GM19467 (cell line): ENCODE measurements around the gene PRRC2B.
"Not testable (repeated sequence)": the region's sequence is repeated elsewhere in the genome, so short reads cannot be mapped to it uniquely, and the experiment has no call there.

Source experiments
- ATAC-seq: cut with Tn5 transposase; IDR thresholded peaks from one replicate; pipeline ENCODE4 v1.9.1; 2021; ENCODE audit warnings: mild to moderate bottlenecking, moderate library complexity; ENCODE audit not compliant: unreplicated experiment

PRRC2B gene

DNA sequence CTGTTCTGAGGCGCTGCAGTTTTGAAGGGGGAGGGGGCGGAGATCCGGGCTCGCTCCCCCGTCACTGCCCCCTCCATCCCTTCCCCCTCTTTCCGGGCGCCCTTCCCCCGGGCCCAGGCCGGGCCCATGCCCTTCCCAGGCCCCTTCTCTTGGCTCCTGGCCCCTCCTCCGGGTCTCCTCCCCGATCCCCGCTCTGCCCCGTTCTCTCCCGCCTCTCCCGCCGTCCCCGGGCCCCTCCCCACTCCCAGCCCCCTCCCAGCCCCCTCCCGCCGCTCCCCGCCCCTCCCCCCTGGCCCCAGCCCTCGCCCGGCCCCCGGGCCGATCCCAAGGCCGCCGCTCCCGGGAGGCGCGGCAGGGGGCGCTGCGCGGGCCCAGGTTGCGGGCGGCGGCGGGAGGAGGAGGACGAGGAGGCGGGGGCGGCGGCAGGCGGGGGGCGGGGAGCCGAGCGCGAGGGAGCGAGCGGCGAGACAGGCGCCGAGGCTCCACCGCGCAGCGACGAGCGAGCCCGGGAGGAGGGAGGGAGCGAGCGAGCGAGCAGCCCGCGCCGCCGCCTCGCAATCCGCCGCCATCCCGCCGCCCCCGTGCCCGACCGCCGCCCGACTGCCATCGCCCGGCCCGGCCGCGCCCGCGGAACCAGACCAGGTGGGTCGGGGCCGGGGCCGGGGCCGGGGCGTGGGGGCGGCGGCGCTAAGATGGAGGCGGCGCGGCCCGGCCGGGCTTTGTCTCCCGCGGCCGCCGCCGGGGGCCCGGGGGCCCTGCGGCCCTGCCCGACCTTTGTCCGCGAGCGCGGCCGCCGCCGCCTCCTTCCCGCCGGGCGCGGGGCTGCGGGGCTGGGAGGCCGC is at the start of gene PRRC2B:
TSS of gene PRRC2B (plus strand) at position 465 of the 842 bp plus-strand sequence. CDS start 36,059 bp downstream, outside the sequence.
- ATAC-seq = peak; percentile 43

DNA sequence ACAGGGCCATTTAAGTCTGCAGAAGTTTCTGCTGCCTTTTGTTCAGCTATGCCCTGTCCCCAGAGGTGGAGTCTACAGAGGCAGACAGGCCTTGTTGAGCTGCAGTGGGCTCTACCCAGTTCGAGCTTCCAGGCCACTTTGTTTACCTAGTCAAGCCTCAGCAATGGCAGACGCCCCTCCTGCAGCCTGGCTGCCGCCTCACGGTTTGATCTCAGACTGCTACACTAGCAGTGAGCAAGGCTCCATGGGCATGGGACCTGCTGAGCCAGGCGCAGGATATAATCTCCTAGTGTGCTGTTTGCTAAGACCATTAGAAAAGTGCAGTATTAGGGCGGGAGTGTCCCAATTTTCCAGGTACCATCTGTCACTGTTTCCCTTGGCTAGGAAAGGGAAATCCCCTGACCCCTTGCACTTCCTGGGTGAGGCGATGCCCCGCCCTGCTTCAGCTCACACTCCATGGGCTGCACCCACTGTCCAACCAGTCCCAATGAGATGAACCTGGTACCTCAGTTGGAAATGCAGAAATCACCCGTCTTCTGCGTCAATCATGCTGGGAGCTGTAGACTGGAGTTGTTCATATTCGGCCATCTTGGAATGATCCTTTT is 48.9 kb upstream of the PRRC2B start:
- ATAC-seq = not testable (repeated sequence)

DNA sequence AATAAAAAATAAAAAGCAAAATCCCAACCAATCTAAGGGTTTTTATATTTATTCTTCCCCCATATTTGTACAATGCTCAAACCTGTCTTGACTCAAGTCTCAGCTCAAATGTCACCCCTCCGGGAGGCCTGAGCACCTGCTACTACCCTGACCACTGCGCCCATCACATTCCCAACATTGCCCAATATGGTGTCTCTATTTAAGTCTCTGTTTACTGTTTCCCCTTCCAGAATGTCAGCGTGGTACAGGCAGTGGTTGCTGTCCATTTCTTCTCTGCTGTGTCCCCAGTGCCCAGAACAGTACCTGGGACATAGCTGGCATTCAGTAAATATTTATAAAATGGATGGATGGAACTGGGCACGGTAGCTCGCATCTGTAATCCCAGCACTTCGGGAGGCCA is 47.3 kb upstream of the PRRC2B start:
- no peak for ATAC-seq

DNA sequence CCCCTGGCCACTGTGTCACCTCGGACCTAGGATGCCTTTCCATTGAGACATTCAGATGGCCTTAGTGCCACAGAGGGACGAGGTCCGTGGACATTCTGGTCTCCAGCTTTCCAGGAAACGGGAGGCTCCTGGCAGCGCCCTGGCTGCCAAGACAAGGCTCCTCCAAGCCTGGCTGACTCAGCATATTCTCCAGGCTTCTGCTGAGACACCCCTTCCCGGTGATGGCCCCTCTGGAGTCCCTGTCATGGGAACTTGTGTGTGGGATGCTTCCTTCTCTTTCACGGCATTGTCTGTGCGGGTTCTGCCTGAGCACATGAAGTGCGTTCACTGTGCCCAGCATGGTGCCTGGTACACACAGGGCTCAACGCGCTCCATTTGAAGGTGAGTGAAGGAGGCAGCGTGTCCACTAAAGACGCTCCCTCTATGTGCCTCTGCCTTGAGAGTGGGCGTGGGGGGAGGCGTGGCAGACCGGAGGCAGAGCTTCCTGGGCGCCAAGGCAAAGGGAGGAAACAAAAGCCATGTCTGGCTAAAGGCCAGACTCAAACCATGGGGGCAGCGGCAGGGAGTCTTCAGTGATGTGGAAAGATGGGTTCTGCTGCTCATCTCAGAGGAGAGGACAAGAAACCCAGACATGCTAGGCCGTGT is 46.4 kb upstream of the PRRC2B start:
- no peak for ATAC-seq

DNA sequence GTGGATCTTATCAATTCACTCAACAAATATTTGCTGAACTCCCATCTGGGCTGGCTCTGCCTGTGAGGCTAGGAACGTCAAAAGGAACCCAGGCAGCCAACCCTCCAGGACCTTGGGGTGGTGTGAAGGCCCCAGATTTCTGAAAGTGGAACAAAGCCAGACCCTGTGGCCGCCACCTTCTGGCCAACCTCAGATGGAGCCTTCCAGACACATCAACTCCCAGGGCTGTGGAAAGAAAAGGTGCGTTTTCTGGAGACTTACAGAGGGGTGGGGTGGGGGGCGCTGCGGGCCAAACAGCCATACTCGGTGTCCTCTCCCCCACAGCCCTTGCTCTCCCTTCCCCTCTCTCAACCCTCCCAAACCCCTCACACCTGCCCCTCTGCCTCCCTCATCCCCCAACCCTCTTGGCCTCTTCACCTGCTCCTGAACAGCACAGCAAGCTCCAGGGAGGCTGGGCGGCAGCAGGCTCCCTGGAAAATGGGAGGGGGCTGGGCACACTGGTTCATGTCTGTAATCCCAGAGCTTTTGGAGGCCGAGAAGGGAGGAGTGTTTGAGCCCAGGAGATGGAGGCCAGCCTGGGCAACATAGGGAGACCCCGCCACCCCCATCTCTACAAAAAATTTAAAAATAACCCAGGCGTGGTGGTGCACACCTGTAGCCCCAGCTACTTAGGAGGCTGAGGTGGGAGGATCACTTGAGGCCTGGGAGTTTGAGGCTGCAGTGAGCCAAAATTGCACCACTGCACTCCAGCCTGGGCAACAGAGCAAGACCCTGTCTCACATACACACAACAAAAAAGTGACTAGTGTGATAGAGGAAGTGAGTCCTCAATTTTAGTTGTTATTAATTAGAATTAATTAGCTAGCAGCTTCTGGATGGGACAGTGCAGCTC is 45.0 kb upstream of the PRRC2B start:
- ATAC-seq = no peak

DNA sequence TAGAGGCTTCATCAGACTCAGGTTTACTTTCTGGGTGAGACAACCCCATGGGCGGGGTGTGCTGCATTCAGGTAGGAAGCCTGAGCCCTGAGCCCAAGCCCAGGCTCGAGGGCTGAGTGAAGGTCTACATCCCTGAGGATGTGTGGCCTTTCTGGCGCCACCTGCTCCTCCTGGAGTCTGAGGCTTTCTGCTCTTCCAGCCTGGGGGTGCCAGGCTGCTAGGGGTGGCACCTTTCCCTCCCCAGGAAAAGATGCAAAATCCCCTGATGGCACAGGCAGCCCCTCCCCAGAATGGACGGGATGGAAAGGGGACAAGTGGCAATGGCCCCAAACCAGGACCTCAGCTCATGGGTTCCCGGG is 44.4 kb upstream of the PRRC2B start:
- no peak for ATAC-seq

DNA sequence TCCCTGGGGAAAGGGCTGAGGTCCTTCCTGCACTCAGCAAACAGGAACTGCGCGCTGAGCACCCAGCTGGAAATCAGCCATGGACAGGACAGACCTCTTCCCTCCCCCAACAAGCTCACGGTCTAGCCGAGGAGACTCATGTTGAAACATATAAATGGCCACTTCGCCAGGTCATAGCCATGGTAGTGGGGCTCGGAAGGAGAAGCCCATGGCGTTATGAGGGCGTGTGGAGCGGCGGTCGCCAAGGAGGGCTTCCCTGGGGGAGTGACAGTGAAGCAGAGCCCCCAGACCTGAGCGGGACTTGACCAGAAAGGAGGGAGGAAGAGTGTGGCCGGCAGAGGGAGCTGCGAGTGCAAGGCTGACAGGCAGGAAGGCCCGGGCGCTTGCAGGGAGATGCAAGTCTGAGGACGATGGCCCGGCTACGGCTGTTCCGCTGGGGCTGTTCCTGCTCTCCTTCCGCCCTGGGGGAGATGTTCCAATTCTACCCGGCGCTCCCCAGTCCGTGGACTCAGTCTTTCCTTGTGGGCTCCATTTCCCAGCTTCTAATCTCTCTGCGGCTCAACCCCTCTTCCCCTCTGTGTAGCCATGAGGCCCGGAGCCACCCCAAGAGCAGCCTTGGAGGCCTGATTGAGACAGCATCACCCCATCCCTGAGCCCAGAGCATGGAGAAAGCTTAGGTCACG is 43.9 kb upstream of the PRRC2B start:
- ATAC-seq = no peak

- not testable (repeated sequence) for ATAC-seq
These were observed 37.4 kb upstream of the PRRC2B start for GRCh38 chr9:131356479-131356878.

GRCh38 chr9:131358556-131358955 is 35.3 kb upstream of the PRRC2B start:
- no peak for ATAC-seq

DNA sequence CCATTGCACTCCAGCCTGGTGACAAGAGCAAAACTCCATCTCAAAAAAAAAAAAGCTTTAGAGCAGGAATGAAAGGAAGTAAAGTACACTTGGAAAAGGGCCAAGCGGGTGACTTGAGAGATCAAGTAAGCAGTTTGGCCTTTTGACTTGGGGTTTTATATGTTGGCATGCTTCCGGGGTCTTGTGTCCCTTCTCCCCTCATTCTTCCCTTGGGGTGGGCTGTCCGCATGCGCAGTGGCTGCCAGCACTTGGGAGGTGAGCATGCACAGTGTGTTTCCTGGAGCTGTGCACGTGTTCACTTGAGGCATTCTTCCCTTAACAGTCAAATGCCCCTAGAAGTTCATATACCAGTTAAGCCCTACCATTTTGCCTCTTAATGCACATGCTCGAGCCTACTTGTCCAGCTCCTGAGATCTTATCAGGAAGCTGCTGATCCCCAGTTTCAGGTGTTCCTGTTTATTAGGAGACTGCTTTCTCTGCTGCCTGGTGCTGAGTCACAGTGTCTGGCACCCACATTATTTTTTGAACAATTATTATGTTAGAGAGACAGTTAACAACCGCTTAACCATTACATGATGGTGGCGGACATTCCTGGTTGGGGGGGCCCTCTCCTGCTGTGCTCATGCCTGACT is 32.6 kb upstream of the PRRC2B start:
- ATAC-seq = no peak

DNA sequence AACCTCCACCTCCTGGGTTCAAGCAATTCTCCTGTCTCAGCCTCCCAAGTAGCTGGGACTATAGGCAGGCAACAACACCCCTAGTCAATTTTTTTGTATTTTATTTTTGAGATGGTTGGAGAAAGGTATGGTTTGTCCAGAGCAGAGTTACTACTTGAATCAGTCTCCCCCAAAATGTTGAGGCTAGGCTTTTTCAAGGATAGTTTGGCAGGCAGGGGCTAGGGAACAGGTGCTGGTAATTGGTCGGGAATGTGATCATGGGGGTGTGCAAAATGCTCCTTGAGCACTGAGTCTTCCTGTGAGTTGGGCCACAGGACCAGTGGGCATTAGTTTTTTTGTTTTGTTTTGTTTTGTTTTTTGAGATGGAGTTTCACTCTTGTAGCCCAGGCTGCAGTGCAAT is 28.3 kb upstream of the PRRC2B start:
- no peak for ATAC-seq

- ATAC-seq = no peak
These were observed 27.0 kb upstream of the PRRC2B start for GRCh38 chr9:131366761-131367401.

DNA sequence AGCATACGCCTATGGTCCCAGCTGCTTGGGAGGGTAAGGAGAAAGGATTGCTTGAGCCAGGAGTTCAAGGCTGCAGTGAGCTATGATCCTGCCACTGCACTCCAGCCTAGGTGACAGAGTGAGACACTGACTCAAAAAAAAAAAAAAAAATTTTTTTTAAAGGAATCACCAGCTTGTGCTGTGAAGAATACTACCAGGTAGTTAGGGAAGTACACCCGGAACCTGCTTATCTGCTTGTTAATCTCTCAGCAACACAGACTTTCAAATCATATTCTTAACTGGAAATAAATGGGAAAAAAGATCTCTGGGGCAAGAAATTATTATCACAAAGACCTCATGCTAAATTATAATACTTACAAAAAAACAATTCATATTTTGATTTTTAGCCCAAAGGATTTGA is 26.4 kb upstream of the PRRC2B start:
- no peak for ATAC-seq

GRCh38 chr9:131370638-131371037 is 23.2 kb upstream of the PRRC2B start:
- no peak for ATAC-seq

GRCh38 chr9:131372599-131372973 is 21.3 kb upstream of the PRRC2B start:
- ATAC-seq = not testable (repeated sequence)

- not testable (repeated sequence) for ATAC-seq
These were observed 19.2 kb upstream of the PRRC2B start for GRCh38 chr9:131374638-131375037.

GRCh38 chr9:131379056-131379455 is 14.8 kb upstream of the PRRC2B start:
- ATAC-seq = no peak

DNA sequence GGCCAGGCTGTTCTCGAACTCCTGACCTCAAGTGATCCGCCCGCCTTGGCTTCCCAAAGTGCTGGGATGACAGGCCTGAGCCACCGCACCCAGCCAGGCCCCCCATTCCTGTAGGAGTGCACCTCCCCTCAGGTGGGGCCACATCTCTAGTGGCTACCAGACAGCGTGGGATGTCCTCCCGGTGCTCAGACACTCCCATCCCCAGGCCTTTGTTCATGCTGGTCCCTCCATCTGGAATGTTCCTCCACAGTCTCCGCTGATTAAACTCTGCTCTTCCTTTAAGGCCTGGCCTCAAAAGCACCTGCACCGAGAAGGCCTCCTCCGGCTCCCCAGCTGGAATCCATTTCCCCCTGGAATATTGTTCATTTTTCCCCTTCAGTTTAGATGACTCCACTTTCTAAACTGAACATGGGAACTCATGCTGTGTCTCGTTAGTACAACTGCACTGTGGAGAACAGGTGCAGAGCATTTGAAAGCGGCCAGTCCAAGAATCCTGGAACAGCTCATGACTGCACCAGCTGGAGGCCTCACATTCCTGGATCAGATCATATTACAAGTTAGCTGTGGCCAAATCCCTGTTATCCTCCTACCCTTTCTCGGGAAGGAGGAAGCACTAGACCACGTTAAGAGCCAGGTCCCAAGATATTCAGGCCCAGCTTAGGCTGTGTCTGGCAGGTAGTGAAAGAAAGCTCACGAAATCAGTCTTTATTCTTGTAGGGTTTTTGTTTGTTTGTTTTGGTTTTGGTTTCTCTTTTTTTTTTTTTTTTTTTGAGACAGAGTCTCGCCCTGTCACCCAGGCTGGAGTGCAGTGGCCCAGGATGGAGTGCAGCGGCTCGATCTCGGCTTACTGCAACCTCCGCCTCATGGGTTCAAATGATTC is 10.8 kb upstream of the PRRC2B start:
- no peak for ATAC-seq

DNA sequence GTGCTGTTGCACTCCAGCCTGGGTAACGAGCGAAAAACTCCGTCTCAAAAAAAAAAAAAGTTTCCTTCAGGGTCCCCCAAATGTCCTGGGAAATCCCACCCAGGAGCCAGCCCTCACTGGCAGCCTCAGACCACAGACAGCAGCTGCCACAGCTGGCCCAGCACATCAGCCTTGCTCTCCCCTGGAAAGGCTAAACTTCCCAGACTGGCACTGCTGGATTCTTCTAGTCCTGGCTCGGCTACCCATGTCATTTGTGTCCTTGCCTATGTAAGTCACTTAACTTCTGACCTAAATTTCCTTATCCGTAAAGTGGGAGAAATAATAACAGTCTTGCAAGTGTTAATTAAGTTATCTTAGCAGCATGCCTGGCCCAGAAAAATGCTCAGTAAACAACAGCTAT is 8.6 kb upstream of the PRRC2B start:
- ATAC-seq = no peak
